ENCODE data around the gene ASMTL.

ASMTL gene

GRCh38 chrX:1403228-1403627, 49.5 kb downstream of the ASMTL start (continued):
- TF ChIP-seq CREB5 (CRISPR knock-in tag; IDR thresholded peaks at IDR 0.05; ENCODE audit: low read depth), result no peak
- no peak for TF ChIP-seq CSRNP3 (CRISPR knock-in tag; IDR thresholded peaks at IDR 0.05)

- TF ChIP-seq SNAI2 (CRISPR knock-in tag; IDR thresholded peaks at IDR 0.05), result no peak
- TF ChIP-seq TOX (CRISPR knock-in tag; IDR thresholded peaks at IDR 0.05; ENCODE audit: borderline replicate concordance), result no peak
- TF ChIP-seq ESRRG (CRISPR knock-in tag; IDR thresholded peaks at IDR 0.05), result no peak
- no peak for TF ChIP-seq GLIS3 (CRISPR knock-in tag; IDR thresholded peaks at IDR 0.05)
- TF ChIP-seq POU6F1 (CRISPR knock-in tag; IDR thresholded peaks at IDR 0.05; ENCODE audit: borderline replicate concordance, low read depth), result no peak
- TF ChIP-seq PATZ1 (CRISPR knock-in tag; IDR thresholded peaks at IDR 0.05; ENCODE audit: borderline replicate concordance), result no peak
- no peak for TF ChIP-seq ZFP3 (CRISPR knock-in tag; IDR thresholded peaks at IDR 0.05)
- TF ChIP-seq ISL1 (CRISPR knock-in tag; IDR thresholded peaks at IDR 0.05), result no peak
- TF ChIP-seq BACH2 (CRISPR knock-in tag; IDR thresholded peaks at IDR 0.05; ENCODE audit: borderline replicate concordance), result no peak
- TF ChIP-seq CSRNP3 (CRISPR knock-in tag; IDR thresholded peaks at IDR 0.05), result no peak
- TF ChIP-seq ZC3H10 (CRISPR knock-in tag; IDR thresholded peaks at IDR 0.05), result no peak
- no peak for TF ChIP-seq RARB (CRISPR knock-in tag; IDR thresholded peaks at IDR 0.05)
- no peak for TF ChIP-seq ARNTL (CRISPR knock-in tag; IDR thresholded peaks at IDR 0.05; ENCODE audit: borderline replicate concordance, low read depth)
- no peak for TF ChIP-seq ZNF70 (CRISPR knock-in tag; IDR thresholded peaks at IDR 0.05)
- no peak for TF ChIP-seq PPARA (CRISPR knock-in tag; IDR thresholded peaks at IDR 0.05; ENCODE audit: borderline replicate concordance)
- TF ChIP-seq TCF4 (CRISPR knock-in tag; IDR thresholded peaks at IDR 0.05; ENCODE audit: borderline replicate concordance), result no peak
Observed at GRCh38 chrX:1401611-1402430, 50.9 kb downstream of the ASMTL start.

GRCh38 chrX:1400742-1401471, 51.8 kb downstream of the ASMTL start:
- TF ChIP-seq SNAI2 (CRISPR knock-in tag; IDR thresholded peaks at IDR 0.05) (no peak), ISL1 (CRISPR knock-in tag; IDR thresholded peaks at IDR 0.05) (no peak), ESRRG (CRISPR knock-in tag; IDR thresholded peaks at IDR 0.05) (no peak), TCF4 (CRISPR knock-in tag; IDR thresholded peaks at IDR 0.05; ENCODE audit: borderline replicate concordance) (no peak), ZFP3 (CRISPR knock-in tag; IDR thresholded peaks at IDR 0.05) (no peak)
- no peak; the same call in 1 of the 3 replicates for ATAC-seq

More at GRCh38 chrX:1401611-1402430, 50.9 kb downstream of the ASMTL start:
- ATAC-seq, result peak; percentile 15; the same call in 2 of the 3 replicates

GRCh38 chrX:1400049-1400448, 52.7 kb downstream of the ASMTL start:
- TF ChIP-seq CSDC2 (CRISPR knock-in tag; IDR thresholded peaks at IDR 0.05), result no peak
- ATAC-seq, result no peak
